ENCODE results near the gene MTLN.

- TF ChIP-seq, protein P1, sequence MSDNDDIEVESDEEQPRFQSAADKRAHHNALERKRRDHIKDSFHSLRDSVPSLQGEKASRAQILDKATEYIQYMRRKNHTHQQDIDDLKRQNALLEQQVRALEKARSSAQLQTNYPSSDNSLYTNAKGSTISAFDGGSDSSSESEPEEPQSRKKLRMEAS (IDR thresholded peaks at IDR 0.05), result no peak
- no peak for TF ChIP-seq CREB1 (IDR thresholded peaks at IDR 0.05; ENCODE audit: low read depth)
- no peak for TF ChIP-seq EP300 (IDR thresholded peaks at IDR 0.05; ENCODE audit: borderline replicate concordance)
- TF ChIP-seq EGR1 (IDR thresholded peaks at IDR 0.05), result no peak
- no peak for TF ChIP-seq ZBTB7A (IDR thresholded peaks at IDR 0.05; ENCODE audit: low read depth)
- no peak for TF ChIP-seq RAD21 (IDR thresholded peaks at IDR 0.05; ENCODE audit: low read depth)
- TF ChIP-seq TAF1 (IDR thresholded peaks at IDR 0.05; ENCODE audit: low read depth), result no peak
- no peak for TF ChIP-seq TCF12 (IDR thresholded peaks at IDR 0.05; ENCODE audit: low read depth)
- TF ChIP-seq, protein P2, sequence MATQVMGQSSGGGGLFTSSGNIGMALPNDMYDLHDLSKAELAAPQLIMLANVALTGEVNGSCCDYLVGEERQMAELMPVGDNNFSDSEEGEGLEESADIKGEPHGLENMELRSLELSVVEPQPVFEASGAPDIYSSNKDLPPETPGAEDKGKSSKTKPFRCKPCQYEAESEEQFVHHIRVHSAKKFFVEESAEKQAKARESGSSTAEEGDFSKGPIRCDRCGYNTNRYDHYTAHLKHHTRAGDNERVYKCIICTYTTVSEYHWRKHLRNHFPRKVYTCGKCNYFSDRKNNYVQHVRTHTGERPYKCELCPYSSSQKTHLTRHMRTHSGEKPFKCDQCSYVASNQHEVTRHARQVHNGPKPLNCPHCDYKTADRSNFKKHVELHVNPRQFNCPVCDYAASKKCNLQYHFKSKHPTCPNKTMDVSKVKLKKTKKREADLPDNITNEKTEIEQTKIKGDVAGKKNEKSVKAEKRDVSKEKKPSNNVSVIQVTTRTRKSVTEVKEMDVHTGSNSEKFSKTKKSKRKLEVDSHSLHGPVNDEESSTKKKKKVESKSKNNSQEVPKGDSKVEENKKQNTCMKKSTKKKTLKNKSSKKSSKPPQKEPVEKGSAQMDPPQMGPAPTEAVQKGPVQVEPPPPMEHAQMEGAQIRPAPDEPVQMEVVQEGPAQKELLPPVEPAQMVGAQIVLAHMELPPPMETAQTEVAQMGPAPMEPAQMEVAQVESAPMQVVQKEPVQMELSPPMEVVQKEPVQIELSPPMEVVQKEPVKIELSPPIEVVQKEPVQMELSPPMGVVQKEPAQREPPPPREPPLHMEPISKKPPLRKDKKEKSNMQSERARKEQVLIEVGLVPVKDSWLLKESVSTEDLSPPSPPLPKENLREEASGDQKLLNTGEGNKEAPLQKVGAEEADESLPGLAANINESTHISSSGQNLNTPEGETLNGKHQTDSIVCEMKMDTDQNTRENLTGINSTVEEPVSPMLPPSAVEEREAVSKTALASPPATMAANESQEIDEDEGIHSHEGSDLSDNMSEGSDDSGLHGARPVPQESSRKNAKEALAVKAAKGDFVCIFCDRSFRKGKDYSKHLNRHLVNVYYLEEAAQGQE (IDR thresholded peaks at IDR 0.05; ENCODE audit: low read depth), result no peak
- no peak for TF ChIP-seq TEAD4 (IDR thresholded peaks at IDR 0.05)
- TF ChIP-seq YY1 (IDR thresholded peaks at IDR 0.05; ENCODE audit: low read depth), result no peak
- TF ChIP-seq NFIC (IDR thresholded peaks at IDR 0.05), result no peak
- TF ChIP-seq, protein P3, sequence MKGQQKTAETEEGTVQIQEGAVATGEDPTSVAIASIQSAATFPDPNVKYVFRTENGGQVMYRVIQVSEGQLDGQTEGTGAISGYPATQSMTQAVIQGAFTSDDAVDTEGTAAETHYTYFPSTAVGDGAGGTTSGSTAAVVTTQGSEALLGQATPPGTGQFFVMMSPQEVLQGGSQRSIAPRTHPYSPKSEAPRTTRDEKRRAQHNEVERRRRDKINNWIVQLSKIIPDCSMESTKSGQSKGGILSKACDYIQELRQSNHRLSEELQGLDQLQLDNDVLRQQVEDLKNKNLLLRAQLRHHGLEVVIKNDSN (IDR thresholded peaks at IDR 0.05), result no peak
These were observed 42.2 kb downstream of the MTLN start for GRCh38 chr2:110170102-110170501.

Measured in Ishikawa (cell line).